Keratinocyte (primary cell): ENCODE results near the gene BLCAP. TPM values are rescaled to one million over a fixed set of nuclear protein-coding genes. Genes with fewer than 3 reads are reported as not detected.

Source experiments
- DNase-seq: peaks from one replicate; pipeline ENCODE4 v3.0.0-alpha.2; 2011; ENCODE audit warnings: low read depth, missing footprints, low spot score
- FAIRE-seq: peaks from 2 replicates; lab custom pipeline; 2011; peaks lifted over from hg19 to GRCh38; lab: Jason Lieb, UNC
- H2AFZ ChIP-seq: 2 replicates; pipeline ENCODE4 v1.6.0; 2012; ENCODE audit warnings: low read length, control low read depth, inconsistent platforms; ENCODE audit not compliant: control insufficient read depth
- H3K27ac ChIP-seq: 2 replicates; pipeline ENCODE4 v1.5.1; 2011; ENCODE audit warnings: low read length; ENCODE audit not compliant: control insufficient read depth, insufficient read depth
- H3K27me3 ChIP-seq: 3 replicates; pipeline ENCODE4 v1.6.0; 2011; ENCODE audit warnings: low read length; ENCODE audit not compliant: control insufficient read depth, insufficient read depth; ENCODE audit errors: extremely low read depth
- H3K36me3 ChIP-seq, 2 experiments: 2 replicates in 1 of 2; 3 replicates in 1 of 2; pipeline ENCODE4 v1.5.1; 2011; ENCODE audit warnings: low read length in 2 of 2, mild to moderate bottlenecking in 1 of 2; ENCODE audit not compliant: control insufficient read depth in 2 of 2, insufficient read depth in 2 of 2; ENCODE audit errors: extremely low read depth in 1 of 2
- H3K4me1 ChIP-seq: 3 replicates; pipeline ENCODE4 v1.5.1; 2011; ENCODE audit warnings: low read length; ENCODE audit not compliant: control insufficient read depth, insufficient read depth; ENCODE audit errors: extremely low read depth
- H3K4me2 ChIP-seq: 3 replicates; pipeline ENCODE4 v1.6.0; 2011; ENCODE audit warnings: low read depth, low read length; ENCODE audit not compliant: control insufficient read depth, insufficient read depth; ENCODE audit errors: extremely low read depth
- H3K4me3 ChIP-seq, 3 experiments: fragments of 200-600 bp in 1 of 3; sonication (generic) in 1 of 3; 2 replicates in 2 of 3; 3 replicates in 1 of 3; pipeline ENCODE4 v1.5.1; 2011 to 2016; ENCODE audit warnings: low read length in 3 of 3, mild to moderate bottlenecking in 3 of 3, control low read depth in 2 of 3, inconsistent platforms in 1 of 3, low read depth in 1 of 3, mixed read lengths in 1 of 3, mixed run types in 1 of 3, moderate library complexity in 1 of 3; ENCODE audit not compliant: control insufficient read depth in 2 of 3, insufficient read depth in 2 of 3; ENCODE audit errors: extremely low read depth in 1 of 3
- H3K79me2 ChIP-seq: 2 replicates; pipeline ENCODE4 v1.6.0; 2012; ENCODE audit warnings: low read length; ENCODE audit not compliant: control insufficient read depth, insufficient read depth
- H3K9ac ChIP-seq: 3 replicates; pipeline ENCODE4 v1.6.0; 2011; ENCODE audit warnings: low read length; ENCODE audit not compliant: control insufficient read depth, insufficient read depth; ENCODE audit errors: extremely low read depth
- H3K9me1 ChIP-seq: 3 replicates; pipeline ENCODE4 v1.6.0; 2011; ENCODE audit warnings: low read length; ENCODE audit not compliant: control insufficient read depth, insufficient read depth; ENCODE audit errors: extremely low read depth
- H3K9me3 ChIP-seq: 2 replicates; pipeline ENCODE4 v1.5.1; 2012; ENCODE audit warnings: low read depth, low read length; ENCODE audit not compliant: control insufficient read depth
- H4K20me1 ChIP-seq: 3 replicates; pipeline ENCODE4 v1.6.0; 2011; ENCODE audit warnings: low read length; ENCODE audit not compliant: control insufficient read depth, insufficient read depth; ENCODE audit errors: extremely low read depth
- CTCF ChIP-seq, 3 experiments: IDR thresholded peaks in 1 of 3; conservative IDR thresholded peaks in 1 of 3; optimal IDR thresholded peaks in 1 of 3; 2 replicates in 2 of 3; 3 replicates in 1 of 3; pipeline versions ENCODE3 to v1.5.1; 2011; ENCODE audit warnings: low read length in 3 of 3, mild to moderate bottlenecking in 3 of 3, moderate library complexity in 2 of 3, control low read depth in 1 of 3, inconsistent platforms in 1 of 3; ENCODE audit not compliant: insufficient read depth in 2 of 3; ENCODE audit errors: extremely low read depth in 1 of 3
- EZH2 ChIP-seq: IDR thresholded peaks from one replicate; pipeline ENCODE4 v1.6.1; 2012; ENCODE audit warnings: inconsistent platforms, mild to moderate bottlenecking, low read length, moderate library complexity
- dilution Hi-C: fragments of 300-500 bp; cut with MboI; formaldehyde crosslinking; loops from one replicate; pipeline ENCODE4 v1.7.0; 2020; ENCODE audit warnings: low sequenced_read_pairs; ENCODE audit not compliant: extremely low pct_ligation_motif_present
- polyA plus RNA-seq, 5 experiments: library from polyadenylated mRNA; depleted of rRNA in 3 of 5; stranded (reverse) in 3 of 5; stranded (forward) in 1 of 5; unstranded in 1 of 5; fragments of >200 nt; gene quantifications; 1 replicate in 1 of 5; 2 replicates in 3 of 5; 3 replicates in 1 of 5; pipeline versions ENCODE4 v1.2.1 to v1.2.3, GENCODE V29; 2011 to 2012; ENCODE audit warnings: missing spikeins in 2 of 5, low read depth in 1 of 5, low replicate concordance in 1 of 5

Gene BLCAP
- polyA plus RNA-seq, 1 donor (not counting 4 experiments of a cell fraction or from before 2014, with no cell fraction given) = 209 TPM

GRCh38 chr20:37529214-37529967 lies 1.7 kb upstream of the BLCAP start:
- Histone ChIP-seq H3K9me1 (peaks cover 2% of the 10 kb centered on the region), H3K79me2 (peaks cover 28% of the 10 kb centered on the region), H3K27ac (no peak overlapping the region), H3K9ac (no peak overlapping the region), H4K20me1 (peaks cover 15% of the 10 kb centered on the region), H3K36me3 (peaks cover 0 to under 1% of the 10 kb centered on the region in 2 experiments), H2AFZ (no peak overlapping the region), H3K4me1 (peaks cover 26% of the 10 kb centered on the region), H3K27me3 (no peaks in the 10 kb centered on the region), H3K9me3 (no peaks in the 10 kb centered on the region), H3K4me2 (peak overlapping the region; percentile 92), H3K4me3 (no peak overlapping the region)
- dilution Hi-C loops = no loop called here
- DNase-seq = no peak
- FAIRE-seq = no peak
- TF ChIP-seq CTCF (optimal IDR thresholded peaks at IDR 0.05 in 1 of 3, IDR thresholded peaks at IDR 0.05 in 1 of 3, conservative IDR thresholded peaks at IDR 0.05 in 1 of 3; ENCODE audit: extremely low read depth in 1 of 3, insufficient read depth in 2 of 3, low read length in 3 of 3) = peak in 1 of 3 experiments; percentile 18
- TF ChIP-seq EZH2 = no peak

- Histone ChIP-seq H3K27ac (peak overlapping the region; percentile 98), H3K4me2 (peak overlapping the region; percentile 92), H3K4me1 (peaks cover 34% of the 10 kb centered on the region), H3K27me3 (no peaks in the 10 kb centered on the region), H3K4me3 (peak overlapping the region; percentile 88 to 94 (median 92)), H3K9ac (peak overlapping the region; percentile 94), H4K20me1 (peaks cover 22% of the 10 kb centered on the region), H3K9me1 (peaks cover 9% of the 10 kb centered on the region), H2AFZ (peak overlapping the region; percentile 86), H3K9me3 (no peaks in the 10 kb centered on the region), H3K36me3 (peaks cover 0 to 7% of the 10 kb centered on the region in 2 experiments), H3K79me2 (peaks cover 35% of the 10 kb centered on the region)
- dilution Hi-C loops = no loop called here
- FAIRE-seq (no peak), DNase-seq (no peak)
- TF ChIP-seq EZH2 (no peak), CTCF (optimal IDR thresholded peaks at IDR 0.05 in 1 of 3, IDR thresholded peaks at IDR 0.05 in 1 of 3, conservative IDR thresholded peaks at IDR 0.05 in 1 of 3; ENCODE audit: extremely low read depth in 1 of 3, insufficient read depth in 2 of 3, low read length in 3 of 3) (no peak)
These were observed 954 bp upstream of the BLCAP start for GRCh38 chr20:37528446-37529213.
